ENCODE results near the gene NXF3.
A peak's percentile ranks its signal among the peaks of the same experiment; 100 is the strongest.
"Not testable (repeated sequence)": the region's sequence is repeated elsewhere in the genome, so short reads cannot be mapped to it uniquely, and the experiment has no call there.

Gene NXF3

GRCh38 chrX:103092942-103093341 is at the start of gene NXF3:
Gene NXF3 (minus strand): TSS chrX:103093143. CDS start chrX:103093023, 120 bp downstream.
- no peak for DNase-seq (ENCODE audit: low read depth)

GRCh38 chrX:103136528-103136927 is 43.6 kb upstream of the NXF3 start:
- DNase-seq (ENCODE audit: low read depth), result not testable (repeated sequence)

- DNase-seq (ENCODE audit: low read depth), result no peak
Measured at GRCh38 chrX:103124284-103124683, 31.3 kb upstream of the NXF3 start.

- DNase-seq (ENCODE audit: low read depth), result no peak
Measured at GRCh38 chrX:103120748-103121147, 27.8 kb upstream of the NXF3 start.

GRCh38 chrX:103116970-103117369 is 24.0 kb upstream of the NXF3 start:
- DNase-seq (ENCODE audit: low read depth), result not testable (repeated sequence)

- DNase-seq (ENCODE audit: low read depth), result not testable (repeated sequence)
Measured at GRCh38 chrX:103109497-103109896, 16.6 kb upstream of the NXF3 start.

- no peak for DNase-seq (ENCODE audit: low read depth)
Measured at GRCh38 chrX:103107836-103108235, 14.9 kb upstream of the NXF3 start.

GRCh38 chrX:103107227-103107737 is 14.3 kb upstream of the NXF3 start:
- DNase-seq (ENCODE audit: low read depth), result not testable (repeated sequence)

- not testable (repeated sequence) for DNase-seq (ENCODE audit: low read depth)
Measured at GRCh38 chrX:103104370-103104769, 11.4 kb upstream of the NXF3 start.

- DNase-seq (ENCODE audit: low read depth), result not testable (repeated sequence)
Measured at GRCh38 chrX:103103866-103104265, 10.9 kb upstream of the NXF3 start.

GRCh38 chrX:103101299-103102042 is 8.5 kb upstream of the NXF3 start:
- no peak for DNase-seq (ENCODE audit: low read depth)

GRCh38 chrX:103100484-103100883 is 7.5 kb upstream of the NXF3 start:
- DNase-seq (ENCODE audit: low read depth), result no peak

- DNase-seq (ENCODE audit: low read depth), result no peak
Measured at GRCh38 chrX:103099691-103100090, 6.7 kb upstream of the NXF3 start.

- DNase-seq (ENCODE audit: low read depth), result no peak
Measured at GRCh38 chrX:103098488-103098887, 5.5 kb upstream of the NXF3 start.

- DNase-seq (ENCODE audit: low read depth), result no peak
Measured at GRCh38 chrX:103081051-103081450, 11.9 kb downstream of the NXF3 start.

- no peak for DNase-seq (ENCODE audit: low read depth)
Measured at GRCh38 chrX:103073467-103073866, 19.5 kb downstream of the NXF3 start.

- DNase-seq (ENCODE audit: low read depth), result peak; percentile 7
Measured at GRCh38 chrX:103066606-103067005, 26.3 kb downstream of the NXF3 start.

- peak; percentile 40 for DNase-seq (ENCODE audit: low read depth)
Measured at GRCh38 chrX:103063918-103064434, 29.0 kb downstream of the NXF3 start, which contains the start of gene BEX1. Gene BEX1 (minus strand): TSS chrX:103064171. CDS start chrX:103063274, 897 bp downstream.

- peak; percentile 6 for DNase-seq (ENCODE audit: low read depth)
Measured at GRCh38 chrX:103063191-103063845, 29.6 kb downstream of the NXF3 start.

- no peak for DNase-seq (ENCODE audit: low read depth)
Measured at GRCh38 chrX:103061486-103061885, 31.5 kb downstream of the NXF3 start.

- DNase-seq (ENCODE audit: low read depth), result no peak
Measured at GRCh38 chrX:103056902-103057301, 36.0 kb downstream of the NXF3 start.

GRCh38 chrX:103052625-103053024 is 40.3 kb downstream of the NXF3 start:
- DNase-seq (ENCODE audit: low read depth), result no peak

GRCh38 chrX:103051260-103051789 is 41.6 kb downstream of the NXF3 start:
- no peak for DNase-seq (ENCODE audit: low read depth)

All from fibroblast of gingiva (primary cell).